ENCODE data around the gene FBXL15. TPM values are rescaled to one million over a fixed set of nuclear protein-coding genes. Genes with fewer than 3 reads are reported as not detected.

FBXL15 gene
- total and polyA plus RNA-seq, 9 of the 15 experiments (the other 6 are each of a cell fraction or from before 2014, with no cell fraction given) = 0.08 to 25.9 (median 3.5) TPM

DNA sequence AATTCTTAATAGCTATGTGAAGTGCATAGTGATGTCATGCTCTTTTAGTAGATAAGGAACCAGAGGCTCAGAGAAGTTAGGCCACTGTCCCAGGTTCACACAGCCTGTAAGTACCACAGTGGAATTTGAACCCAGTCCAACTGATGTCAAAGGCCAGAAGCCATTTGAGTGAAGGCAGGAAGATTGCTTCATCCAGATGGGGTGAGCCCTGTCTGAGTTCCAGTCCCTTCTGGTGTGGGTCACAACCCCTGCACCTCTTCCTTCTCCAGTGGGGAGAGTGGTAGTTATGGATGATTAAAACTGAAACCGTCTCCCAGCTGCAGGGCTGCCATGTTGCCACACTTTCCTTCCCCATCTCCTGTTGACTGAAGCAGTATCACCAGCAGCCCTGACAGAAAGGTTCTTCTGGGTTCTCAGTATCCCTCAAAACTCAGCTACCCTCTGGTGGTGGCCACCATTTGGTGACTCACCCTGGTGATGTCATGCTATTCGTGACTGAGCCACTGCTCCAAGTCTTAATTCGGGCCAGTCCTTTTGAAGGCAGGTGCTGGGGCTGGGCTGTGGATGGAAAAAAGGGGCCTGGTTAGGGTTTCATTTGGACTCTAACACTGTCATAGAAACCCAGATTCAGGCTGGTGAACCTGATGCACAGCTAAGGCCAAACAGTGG is 32.2 kb downstream of the FBXL15 start (continued):
- peak in 1 of 3 experiments; percentile 24 for TF ChIP-seq YY1 (IDR thresholded peaks at IDR 0.05; ENCODE audit: borderline replicate concordance in 1 of 3, control insufficient read depth in 1 of 3, extremely low read depth in 1 of 3, insufficient read depth in 3 of 3, insufficient read length in 1 of 3, insufficient replicate concordance in 2 of 3, low read depth in 1 of 3, low read length in 2 of 3)
- no peak for TF ChIP-seq TAF7 (tag; IDR thresholded peaks at IDR 0.05)
- peak; percentile 62 for TF ChIP-seq CREM (IDR thresholded peaks at IDR 0.05; ENCODE audit: low read depth)
- peak; percentile 80; the same call in 1 of the 2 replicates for TF ChIP-seq SMARCA5 (IDR thresholded peaks at IDR 0.05)
- TF ChIP-seq ZFP36 (IDR thresholded peaks at IDR 0.05; ENCODE audit: low read depth, low read length, partially characterized antibody) = peak; percentile 88
- TF ChIP-seq NR2C1 (IDR thresholded peaks at IDR 0.05) = no peak
- TF ChIP-seq NR2C1 (tag; IDR thresholded peaks at IDR 0.05) = 0 out of 2 replicates have a peak, but pooled peaks have one; percentile 37
- peak; percentile 90 for TF ChIP-seq BCOR (IDR thresholded peaks at IDR 0.05)
- TF ChIP-seq, protein P1, sequence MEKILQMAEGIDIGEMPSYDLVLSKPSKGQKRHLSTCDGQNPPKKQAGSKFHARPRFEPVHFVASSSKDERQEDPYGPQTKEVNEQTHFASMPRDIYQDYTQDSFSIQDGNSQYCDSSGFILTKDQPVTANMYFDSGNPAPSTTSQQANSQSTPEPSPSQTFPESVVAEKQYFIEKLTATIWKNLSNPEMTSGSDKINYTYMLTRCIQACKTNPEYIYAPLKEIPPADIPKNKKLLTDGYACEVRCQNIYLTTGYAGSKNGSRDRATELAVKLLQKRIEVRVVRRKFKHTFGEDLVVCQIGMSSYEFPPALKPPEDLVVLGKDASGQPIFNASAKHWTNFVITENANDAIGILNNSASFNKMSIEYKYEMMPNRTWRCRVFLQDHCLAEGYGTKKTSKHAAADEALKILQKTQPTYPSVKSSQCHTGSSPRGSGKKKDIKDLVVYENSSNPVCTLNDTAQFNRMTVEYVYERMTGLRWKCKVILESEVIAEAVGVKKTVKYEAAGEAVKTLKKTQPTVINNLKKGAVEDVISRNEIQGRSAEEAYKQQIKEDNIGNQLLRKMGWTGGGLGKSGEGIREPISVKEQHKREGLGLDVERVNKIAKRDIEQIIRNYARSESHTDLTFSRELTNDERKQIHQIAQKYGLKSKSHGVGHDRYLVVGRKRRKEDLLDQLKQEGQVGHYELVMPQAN (IDR thresholded peaks at IDR 0.05; ENCODE audit: borderline replicate concordance) = no peak
- no peak for TF ChIP-seq NR2C2 (CRISPR knock-in tag; IDR thresholded peaks at IDR 0.05)
- peak; percentile 42; the same call in 1 of the 2 replicates for TF ChIP-seq NR2C2 (tag; IDR thresholded peaks at IDR 0.05)
- peak; percentile 98 for TF ChIP-seq JUND (IDR thresholded peaks at IDR 0.05; ENCODE audit: borderline replicate concordance, low read depth, low read length)
- TF ChIP-seq JUND (tag; IDR thresholded peaks at IDR 0.05; ENCODE audit: borderline replicate concordance, low read depth, low read length) = peak; percentile 97
- TF ChIP-seq, protein P2, sequence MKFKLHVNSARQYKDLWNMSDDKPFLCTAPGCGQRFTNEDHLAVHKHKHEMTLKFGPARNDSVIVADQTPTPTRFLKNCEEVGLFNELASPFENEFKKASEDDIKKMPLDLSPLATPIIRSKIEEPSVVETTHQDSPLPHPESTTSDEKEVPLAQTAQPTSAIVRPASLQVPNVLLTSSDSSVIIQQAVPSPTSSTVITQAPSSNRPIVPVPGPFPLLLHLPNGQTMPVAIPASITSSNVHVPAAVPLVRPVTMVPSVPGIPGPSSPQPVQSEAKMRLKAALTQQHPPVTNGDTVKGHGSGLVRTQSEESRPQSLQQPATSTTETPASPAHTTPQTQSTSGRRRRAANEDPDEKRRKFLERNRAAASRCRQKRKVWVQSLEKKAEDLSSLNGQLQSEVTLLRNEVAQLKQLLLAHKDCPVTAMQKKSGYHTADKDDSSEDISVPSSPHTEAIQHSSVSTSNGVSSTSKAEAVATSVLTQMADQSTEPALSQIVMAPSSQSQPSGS (CRISPR knock-in tag; IDR thresholded peaks at IDR 0.05) = peak; percentile 74; the same call in 1 of the 2 replicates
- TF ChIP-seq ZNF143 (CRISPR knock-in tag; IDR thresholded peaks at IDR 0.05) = no peak
- TF ChIP-seq SMAD4 (CRISPR knock-in tag; conservative IDR thresholded peaks at IDR 0.05) = peak; percentile 24; the same call in 1 of the 2 replicates
- 0 out of 2 replicates have a peak, but pooled peaks have one; percentile 45 for TF ChIP-seq PTBP1 (IDR thresholded peaks at IDR 0.05; ENCODE audit: low read depth, low read length)
- peak; percentile 96 for TF ChIP-seq JUN (IDR thresholded peaks at IDR 0.05; ENCODE audit: borderline replicate concordance, low read depth, low read length)
- peak; percentile 88 for TF ChIP-seq JUN (CRISPR knock-in tag; IDR thresholded peaks at IDR 0.05; ENCODE audit: borderline replicate concordance)
- TF ChIP-seq ZFX (CRISPR knock-in tag; IDR thresholded peaks at IDR 0.05) = peak; percentile 24; the same call in 1 of the 2 replicates
- TF ChIP-seq RBM25 (IDR thresholded peaks at IDR 0.05; ENCODE audit: low read depth, low read length, severe bottlenecking) = peak; percentile 88
- peak; percentile 57 for TF ChIP-seq ARID1B (IDR thresholded peaks at IDR 0.05)
- TF ChIP-seq DPF2 (IDR thresholded peaks at IDR 0.05) = 0 out of 2 replicates have a peak, but pooled peaks have one; percentile 49
- TF ChIP-seq MEF2D (tag; conservative IDR thresholded peaks at IDR 0.05; ENCODE audit: low read depth) = 0 out of 2 replicates have a peak, but pooled peaks have one; percentile 38
- peak; percentile 83 for TF ChIP-seq JUNB (CRISPR knock-in tag; conservative IDR thresholded peaks at IDR 0.05)
- TF ChIP-seq ZNF584 (CRISPR knock-in tag; IDR thresholded peaks at IDR 0.05; ENCODE audit: low read depth) = peak; percentile 66; the same call in 1 of the 2 replicates
